Gastroesophageal sphincter (tissue), 3 donors: ENCODE results near the gene VPS13D.

Experiments used
- CTCF ChIP-seq, 4 experiments: fragments of 200-600 bp in 2 of 4; fragments of 450-650 bp in 2 of 4; sonication (generic) in 1 of 4; IDR thresholded peaks; one replicate each; pipeline ENCODE4 v1.5.1; 2017 to 2019; ENCODE audit warnings: antibody characterized with exemption in 4 of 4, mild to moderate bottlenecking in 2 of 4, moderate library complexity in 2 of 4
- EP300 ChIP-seq: sonication (generic); formaldehyde crosslinking; IDR thresholded peaks from one replicate; pipeline ENCODE4 v1.6.1; 2017; ENCODE audit warnings: antibody characterized with exemption, mild to moderate bottlenecking
- POLR2A ChIP-seq, 2 donors: fragments of 450-650 bp; IDR thresholded peaks; one replicate each; pipeline ENCODE4 v1.6.1; 2017; ENCODE audit warnings: antibody characterized with exemption in 2 of 2, mild to moderate bottlenecking in 2 of 2, moderate library complexity in 1 of 2

- TF ChIP-seq CTCF (IDR thresholded peaks at IDR 0.05) (no peak), EP300 (no peak), POLR2A (IDR thresholded peaks at IDR 0.05) (no peak)
Measured at GRCh38 chr1:12245733-12246132, 15.9 kb downstream of the VPS13D start.
